Activated T-cell treated with anti-CD3 and anti-CD28 coated beads, Interleukin-2, amount 50 U/mL, for 1 hour (primary cell): Measurements from ENCODE around the gene CLDN14.

Experiments
- DNase-seq: peaks from one replicate; pipeline ENCODE4 v3.0.0-alpha.2; 2020

Gene CLDN14

GRCh38 chr21:36479415-36480402 is at the start of gene CLDN14:
TSS of gene CLDN14 (minus strand) at chr21:36480122. CDS start at chr21:36461695, 18,427 bp downstream.
- no peak for DNase-seq

DNA sequence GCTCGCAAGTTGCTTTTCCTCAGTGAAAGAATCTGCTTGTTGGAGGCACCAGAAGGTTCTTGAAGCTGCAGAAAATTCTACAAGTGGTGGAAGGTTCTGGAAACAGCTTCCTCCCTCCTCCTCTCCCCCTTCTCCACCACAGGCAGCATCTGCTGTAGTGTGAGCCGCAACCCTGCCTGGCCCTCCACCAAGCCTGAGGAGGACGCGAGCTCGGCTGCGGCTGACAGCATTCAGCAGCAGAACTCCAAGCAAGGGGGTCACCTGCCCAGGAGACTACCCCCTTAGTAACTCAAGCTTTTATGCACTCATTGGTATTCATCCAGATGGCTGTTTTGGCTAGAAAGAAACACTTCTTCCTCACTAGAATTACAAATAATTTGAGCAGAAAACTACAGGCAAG is 48.8 kb upstream of the CLDN14 start:
- no peak for DNase-seq

GRCh38 chr21:36527317-36527716 is 47.4 kb upstream of the CLDN14 start:
- no peak for DNase-seq

DNA sequence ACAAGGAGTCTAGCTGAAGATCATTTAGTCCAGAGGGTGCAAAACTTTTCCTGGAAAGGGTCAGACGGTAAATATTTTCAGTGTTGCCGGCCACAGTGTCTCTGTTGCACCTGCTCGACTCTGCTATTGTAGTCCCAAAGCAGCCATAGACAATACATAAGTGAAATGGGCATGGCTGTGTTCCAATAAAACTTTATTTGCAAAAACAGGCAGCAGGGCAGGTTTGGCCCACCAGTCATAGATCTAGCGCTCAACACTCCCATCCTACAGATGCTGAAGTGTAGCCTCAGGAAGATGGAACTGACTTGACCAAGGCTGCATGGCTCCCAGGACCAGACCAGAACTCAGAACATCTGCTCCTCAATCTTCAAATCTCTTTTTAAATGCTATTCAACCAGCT is 46.2 kb upstream of the CLDN14 start:
- no peak for DNase-seq

DNA sequence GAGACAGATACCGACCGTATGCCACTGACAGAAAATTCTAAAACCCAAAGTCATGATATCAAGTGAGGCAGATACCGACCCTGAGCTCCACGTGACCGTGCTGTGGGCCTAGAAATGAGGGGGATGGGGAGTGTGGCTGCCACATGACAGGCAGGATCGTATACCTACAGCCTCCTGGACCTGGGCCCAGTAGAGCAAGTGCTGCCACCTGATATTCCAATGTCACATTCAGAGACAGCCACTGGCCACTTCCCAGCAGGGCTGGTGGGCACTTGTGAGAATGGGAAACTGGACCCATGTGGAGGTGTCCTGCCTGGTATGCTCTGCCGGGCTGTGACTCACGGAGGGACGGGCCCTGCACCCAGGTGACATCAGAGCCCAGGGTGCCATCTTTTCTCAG is 44.6 kb upstream of the CLDN14 start:
- DNase-seq, result no peak

DNA sequence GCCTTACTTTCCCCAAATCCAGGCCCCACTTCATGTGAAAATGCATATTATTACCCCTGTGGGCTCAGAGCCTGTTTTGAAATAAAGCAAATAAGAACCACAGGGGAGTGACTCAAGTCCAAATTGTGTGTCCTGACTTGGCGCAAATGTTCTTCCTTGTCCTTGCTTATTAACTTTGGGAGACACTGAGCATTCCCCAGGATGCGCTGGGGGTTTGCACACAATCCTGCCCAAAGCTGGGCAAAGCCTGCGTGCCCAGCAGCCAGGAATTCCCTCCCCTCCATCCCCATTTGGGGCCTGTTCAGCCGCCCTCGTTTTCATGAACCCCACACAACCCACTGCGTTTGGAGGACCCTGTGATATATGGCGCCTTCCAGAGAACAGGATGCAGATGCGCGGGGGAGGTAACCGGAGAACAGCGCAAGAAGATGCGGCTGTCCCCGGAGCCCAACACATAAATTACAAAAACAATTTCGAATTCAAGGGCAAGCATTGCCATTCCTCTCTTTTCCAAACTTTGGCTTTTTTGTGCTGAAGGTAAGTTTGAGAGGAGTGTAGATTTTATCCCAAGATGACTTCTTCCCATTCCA is 42.4 kb upstream of the CLDN14 start:
- DNase-seq, result no peak

GRCh38 chr21:36518883-36519492 is 39.1 kb upstream of the CLDN14 start:
- DNase-seq, result no peak

GRCh38 chr21:36517366-36518075 is 37.6 kb upstream of the CLDN14 start:
- DNase-seq, result no peak

GRCh38 chr21:36516281-36516680 is 36.4 kb upstream of the CLDN14 start:
- no peak for DNase-seq

DNA sequence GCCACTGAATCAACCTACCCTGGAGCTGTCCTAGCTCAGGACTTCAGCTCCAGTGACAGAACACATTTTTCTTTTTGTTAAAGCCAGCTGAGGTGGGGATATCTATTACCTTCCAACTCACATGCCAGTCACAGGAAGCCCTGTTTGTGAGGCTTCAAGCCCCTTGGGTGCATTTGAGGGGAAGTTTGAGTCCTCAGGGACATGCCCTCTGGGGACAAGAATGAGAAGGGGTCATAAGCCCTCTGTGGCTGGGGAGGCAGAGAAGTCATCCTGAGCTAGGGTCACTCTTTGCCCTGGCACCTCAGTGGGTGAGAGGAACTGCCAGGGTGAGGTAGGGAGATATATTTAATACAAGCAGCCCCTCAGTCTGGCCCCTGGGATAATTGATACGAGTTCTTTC is 33.5 kb upstream of the CLDN14 start:
- no peak for DNase-seq

DNA sequence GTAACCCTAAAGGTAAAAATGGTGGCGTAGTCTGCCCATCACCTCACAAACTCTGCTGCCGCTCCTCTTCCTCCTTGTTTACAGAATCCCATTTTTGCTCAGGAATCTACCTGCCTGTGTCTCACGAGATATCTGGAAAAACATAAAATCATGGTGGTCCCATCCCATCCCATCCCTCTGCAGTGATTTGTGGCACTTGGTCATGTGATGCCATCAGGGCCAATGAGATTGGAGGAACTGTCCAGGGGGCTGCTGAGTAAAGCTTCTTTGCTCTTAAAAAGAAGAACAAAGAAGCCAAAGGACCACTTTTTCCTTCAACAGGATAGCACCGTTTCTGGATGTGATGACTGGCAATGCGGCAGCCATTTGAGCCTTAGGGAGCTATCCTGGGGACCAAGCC is 33.0 kb upstream of the CLDN14 start:
- no peak for DNase-seq

DNA sequence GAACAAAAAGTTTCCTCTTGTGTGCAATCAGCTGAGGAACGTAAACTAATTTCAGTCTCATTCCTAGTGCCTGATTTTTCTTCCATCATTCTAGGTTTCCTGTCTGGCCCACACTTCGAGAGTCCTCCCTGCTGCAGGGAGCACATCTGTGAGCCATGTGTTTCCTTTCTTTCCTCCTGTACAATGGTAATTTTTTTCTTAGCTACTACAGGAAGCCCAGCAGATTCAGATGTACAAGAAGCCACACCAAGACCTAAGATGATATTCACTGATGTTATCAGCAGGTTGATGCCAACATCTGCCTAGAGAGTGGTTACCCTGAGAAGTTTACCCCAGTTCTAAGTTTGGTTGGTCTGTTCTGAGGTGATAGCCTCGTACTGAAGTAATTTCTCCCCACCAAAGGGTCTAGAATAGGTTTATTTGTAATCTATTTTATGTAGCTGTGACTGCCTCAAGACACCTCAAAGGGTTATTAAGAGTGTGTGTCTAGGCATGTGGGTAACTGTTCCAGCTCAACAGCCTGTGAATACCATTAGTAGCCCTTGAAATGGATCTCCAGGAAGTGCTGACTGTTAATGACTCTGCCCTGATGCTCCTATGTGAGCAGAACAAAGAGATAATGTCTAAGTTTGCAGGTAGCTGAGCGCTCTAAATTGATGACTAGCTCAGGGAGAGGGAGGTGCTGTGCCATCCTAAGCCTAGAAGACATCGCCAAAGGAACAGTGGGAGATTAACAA is 31.7 kb upstream of the CLDN14 start:
- DNase-seq, result no peak

DNA sequence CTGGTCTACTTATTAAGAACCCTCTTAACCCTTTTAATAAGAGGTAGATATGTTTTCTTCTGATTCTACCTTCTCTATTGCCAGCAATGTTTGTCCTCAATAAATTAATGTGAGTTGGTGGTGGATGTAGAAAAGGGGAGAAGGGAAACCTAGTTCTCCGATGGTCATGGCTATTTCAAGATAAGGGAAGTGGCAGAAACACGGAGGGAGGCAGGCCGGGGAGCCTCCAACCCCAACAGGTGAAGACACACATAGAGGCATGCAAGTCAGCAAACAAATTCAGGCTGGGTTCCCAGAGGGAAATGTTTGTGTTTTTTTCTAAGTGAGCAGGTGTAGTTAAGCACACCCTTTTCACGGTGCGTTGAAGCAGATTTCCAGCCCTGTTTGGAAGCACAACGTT is 31.0 kb upstream of the CLDN14 start:
- no peak for DNase-seq

DNA sequence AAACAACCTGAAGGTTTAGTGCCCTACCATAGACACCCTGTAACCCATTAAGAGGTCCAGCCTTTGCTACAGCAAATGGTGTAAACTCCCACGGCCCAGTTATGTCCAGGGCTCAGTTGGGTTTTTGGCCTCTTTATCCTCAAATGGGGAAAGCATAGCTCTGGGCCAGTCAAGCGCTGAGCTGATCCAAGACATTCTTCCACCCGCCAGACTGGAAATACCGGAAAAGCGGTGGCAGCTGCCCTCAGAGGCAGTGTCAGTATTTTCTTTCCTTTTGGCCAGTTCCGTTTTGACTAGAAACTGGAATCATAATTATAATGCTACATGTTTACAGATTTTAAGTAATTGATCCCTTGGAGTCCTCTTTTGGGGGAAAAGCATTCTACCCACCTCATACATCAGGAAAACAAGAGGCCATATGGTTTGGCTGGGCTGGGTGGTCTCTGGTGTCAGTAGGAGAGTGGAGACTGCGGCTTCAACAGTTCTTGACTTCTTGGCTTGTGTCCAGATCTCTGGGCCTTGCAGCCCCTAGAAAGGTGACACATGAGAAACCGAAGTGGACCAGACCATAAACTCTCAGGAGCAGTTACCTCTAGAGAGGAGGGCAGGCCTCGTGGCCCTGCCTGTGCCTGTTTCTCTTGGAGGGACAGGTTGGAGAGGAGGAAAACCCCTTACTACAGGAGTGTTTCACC is 30.2 kb upstream of the CLDN14 start:
- no peak for DNase-seq

DNA sequence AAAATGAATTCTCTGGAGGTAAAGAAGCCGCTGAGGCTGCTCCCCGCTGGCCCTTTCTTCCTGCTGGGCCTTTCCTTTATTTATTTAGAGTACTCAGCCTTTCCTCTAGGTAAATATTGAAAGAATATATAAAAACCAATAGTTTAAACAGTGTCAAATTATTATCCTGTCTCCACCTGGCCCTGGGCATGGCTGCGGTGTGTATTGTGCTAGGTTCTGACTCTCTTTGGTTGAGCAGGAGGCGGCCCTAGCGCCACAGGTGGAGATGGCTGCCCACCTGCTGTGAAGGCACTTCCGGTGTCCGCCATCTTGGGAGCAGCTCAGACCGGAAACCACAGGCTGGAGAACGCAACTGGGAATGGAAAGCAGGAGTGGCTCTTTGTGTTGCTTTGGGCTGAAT is 29.0 kb upstream of the CLDN14 start:
- DNase-seq, result no peak

DNA sequence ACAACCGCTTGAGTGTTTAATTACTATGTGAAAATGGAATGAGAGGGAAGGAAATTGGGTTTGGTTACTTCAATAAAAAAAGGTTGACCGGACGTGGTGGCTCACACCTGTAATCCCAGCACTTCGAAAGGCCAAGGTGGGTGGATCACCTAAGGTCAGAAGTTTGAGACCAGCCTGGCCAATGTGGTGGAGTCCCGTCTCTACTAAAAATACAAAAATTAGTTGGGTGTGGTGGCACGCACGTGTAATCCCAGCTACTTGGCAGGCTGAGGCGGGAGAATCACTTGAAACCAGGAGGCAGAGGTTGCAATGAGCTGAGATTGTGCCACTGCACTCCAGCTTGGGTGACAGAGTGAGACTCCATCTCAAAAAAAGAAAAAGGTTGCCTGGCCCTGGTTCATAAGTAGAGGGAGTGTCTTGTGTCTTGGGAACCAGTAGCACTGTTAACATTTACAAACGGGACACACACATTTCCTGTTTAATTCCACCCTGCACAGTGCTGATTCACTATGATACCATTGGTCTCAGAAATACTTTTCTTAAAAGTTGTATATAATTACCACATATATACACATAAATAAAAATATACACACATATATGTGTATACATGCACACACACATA is 27.6 kb upstream of the CLDN14 start:
- DNase-seq, result no peak

DNA sequence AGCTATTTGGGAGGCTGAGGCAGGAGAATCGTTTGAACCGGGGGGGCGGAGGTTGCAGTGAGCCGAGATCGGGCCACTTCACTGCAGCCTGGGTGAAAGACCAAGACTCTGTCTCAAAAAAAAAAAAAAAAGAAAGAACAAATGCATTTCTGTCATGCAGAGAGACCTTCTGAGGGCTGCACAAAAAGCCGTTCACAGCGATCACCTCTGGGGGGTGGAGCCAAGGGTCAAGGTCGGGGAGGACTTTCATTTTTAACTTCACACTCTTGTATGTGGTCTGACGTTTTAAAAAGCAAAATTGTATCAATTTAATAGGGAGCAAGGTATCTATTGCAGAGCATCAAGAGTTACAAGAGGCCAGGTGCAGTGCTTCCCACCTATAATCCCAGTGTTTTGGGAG is 26.6 kb upstream of the CLDN14 start:
- DNase-seq, result no peak

DNA sequence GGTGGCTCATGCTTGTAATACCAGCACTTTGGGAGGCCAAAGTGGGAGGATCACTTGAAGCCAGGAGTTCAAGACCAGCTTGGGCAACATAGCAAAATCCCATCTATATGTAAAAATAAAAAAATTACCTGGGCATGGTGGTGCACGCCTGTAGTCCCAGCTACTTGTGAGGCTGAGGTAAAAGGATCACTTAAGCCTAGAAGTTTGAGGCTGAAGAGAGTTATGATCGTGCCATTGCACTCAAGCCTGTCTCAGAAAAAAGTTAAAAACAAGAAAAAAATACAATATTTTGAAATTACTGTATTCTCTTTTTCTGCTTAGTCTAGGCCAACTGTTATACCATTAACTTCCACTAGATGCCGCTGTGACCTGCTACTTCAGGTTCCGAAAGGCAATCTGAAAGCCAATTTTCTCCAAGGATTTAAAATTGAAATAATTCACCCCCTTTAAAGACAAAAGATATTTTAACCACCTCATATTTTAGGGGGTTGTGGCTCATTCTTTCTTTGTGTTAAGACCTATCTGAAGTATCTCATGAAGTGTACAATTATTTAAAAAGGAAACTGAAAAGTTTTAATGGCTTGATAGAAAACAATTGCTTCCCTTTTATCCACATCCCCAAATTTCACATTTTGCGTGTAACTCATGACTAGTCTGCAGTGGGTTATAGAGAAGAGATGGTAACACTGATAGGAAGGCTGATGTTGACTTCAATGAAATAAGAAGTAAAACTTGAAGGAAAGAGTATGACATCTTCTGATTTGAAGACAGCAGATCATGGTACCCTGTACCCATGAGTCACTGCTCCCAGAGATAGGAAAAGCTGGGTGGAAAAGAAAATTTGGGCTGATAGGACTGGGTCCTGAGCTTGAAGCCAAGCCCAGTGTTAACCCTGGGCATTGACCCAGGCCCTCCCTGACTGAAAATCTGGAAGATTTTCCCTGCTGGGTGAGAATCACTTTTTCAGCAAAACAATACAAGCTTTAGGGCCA is 24.4 kb upstream of the CLDN14 start:
- no peak for DNase-seq

- DNase-seq, result no peak
Observed at GRCh38 chr21:36502365-36502764, 22.4 kb upstream of the CLDN14 start.

DNA sequence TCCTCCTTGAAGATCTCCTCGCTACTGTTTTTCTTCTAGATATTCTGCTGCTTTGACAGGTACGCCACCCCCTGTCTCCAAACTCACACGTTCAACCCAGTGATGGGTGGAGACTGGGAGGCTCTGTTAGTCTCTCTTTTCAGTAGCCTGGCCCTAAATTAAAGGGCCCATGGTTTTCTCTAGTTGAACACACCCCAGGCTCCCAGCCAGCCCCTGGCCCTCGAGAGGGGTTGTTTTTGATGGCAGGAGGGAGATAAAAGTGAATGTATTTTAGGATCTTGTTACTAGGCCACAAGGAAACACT is 21.6 kb upstream of the CLDN14 start:
- DNase-seq, result no peak
